Renal cortical epithelial cell (primary cell): ENCODE results near the gene OR2T3. TPM values are rescaled to one million over a fixed set of nuclear protein-coding genes. Genes with fewer than 3 reads are reported as not detected.
"Not testable (repeated sequence)": the region's sequence is repeated elsewhere in the genome, so short reads cannot be mapped to it uniquely, and the experiment has no call there.

Experiments used
- DNase-seq: peaks from one replicate; pipeline ENCODE4 v3.0.0-alpha.2; 2011; ENCODE audit warnings: low read depth
- total RNA-seq: library from RNA; depleted of rRNA; stranded (reverse); fragments of >200 nt; gene quantifications from 2 replicates; pipeline ENCODE4 v1.2.3, GENCODE V29; 2014

Gene OR2T3
- total RNA-seq, 1 donor from 2014 or later = not detected

DNA sequence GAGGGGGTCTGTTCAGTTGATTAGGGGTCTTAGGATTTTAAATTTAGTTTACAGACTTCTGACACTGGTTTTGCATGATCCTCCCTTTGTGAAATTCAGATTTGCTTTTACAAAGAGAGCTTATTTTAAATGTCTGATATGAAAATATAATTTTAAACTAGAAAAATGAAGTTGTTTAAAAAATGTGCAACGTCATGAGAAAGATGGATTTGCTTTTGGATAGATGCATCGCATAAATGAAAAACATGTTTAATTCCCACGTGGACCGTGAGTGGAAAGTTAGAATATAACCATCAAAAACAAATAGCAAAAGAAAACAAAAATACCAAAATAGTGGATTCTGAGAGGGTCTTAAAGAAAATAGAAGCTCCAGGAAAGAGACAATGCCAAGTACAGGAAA is 2.0 kb upstream of the OR2T3 start:
- DNase-seq = no peak

DNA sequence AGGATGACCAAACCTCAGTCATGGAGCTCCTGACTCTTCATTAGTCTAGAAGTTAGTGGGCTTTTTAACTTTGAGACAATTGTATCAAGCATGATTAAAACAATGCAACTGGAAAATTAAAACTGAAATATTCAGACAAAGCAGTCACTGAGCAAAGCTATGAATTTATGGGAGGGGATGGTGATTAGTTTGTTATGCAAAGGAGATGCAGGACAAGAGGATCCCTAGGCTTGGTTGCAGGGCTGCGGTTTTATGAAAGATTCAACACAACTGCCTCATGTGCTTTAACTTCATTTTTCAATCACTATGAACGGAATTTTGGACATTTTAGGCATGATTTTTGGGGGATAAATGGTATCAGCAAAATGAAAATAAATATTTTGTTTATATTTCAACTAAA is 1.0 kb upstream of the OR2T3 start:
- not testable (repeated sequence) for DNase-seq

DNA sequence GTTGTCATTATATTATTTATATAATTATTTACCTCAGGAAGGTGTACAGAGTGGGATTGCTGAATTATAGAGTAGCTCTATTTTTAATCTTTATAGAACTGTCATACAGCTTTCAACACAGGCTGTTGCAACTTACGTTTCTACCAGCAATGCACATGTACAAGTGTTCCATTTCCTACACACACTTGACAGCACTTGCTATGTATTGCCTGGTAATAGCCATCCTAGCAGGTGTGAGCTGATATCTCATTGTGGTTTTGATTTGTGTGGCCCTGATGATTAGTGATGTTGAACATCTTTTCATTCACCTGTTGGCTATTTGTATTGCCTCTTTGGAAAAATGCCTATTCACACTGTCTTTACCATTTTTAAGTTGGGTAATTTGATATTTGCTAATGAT is 2.5 kb downstream of the OR2T3 start:
- DNase-seq = not testable (repeated sequence)

DNA sequence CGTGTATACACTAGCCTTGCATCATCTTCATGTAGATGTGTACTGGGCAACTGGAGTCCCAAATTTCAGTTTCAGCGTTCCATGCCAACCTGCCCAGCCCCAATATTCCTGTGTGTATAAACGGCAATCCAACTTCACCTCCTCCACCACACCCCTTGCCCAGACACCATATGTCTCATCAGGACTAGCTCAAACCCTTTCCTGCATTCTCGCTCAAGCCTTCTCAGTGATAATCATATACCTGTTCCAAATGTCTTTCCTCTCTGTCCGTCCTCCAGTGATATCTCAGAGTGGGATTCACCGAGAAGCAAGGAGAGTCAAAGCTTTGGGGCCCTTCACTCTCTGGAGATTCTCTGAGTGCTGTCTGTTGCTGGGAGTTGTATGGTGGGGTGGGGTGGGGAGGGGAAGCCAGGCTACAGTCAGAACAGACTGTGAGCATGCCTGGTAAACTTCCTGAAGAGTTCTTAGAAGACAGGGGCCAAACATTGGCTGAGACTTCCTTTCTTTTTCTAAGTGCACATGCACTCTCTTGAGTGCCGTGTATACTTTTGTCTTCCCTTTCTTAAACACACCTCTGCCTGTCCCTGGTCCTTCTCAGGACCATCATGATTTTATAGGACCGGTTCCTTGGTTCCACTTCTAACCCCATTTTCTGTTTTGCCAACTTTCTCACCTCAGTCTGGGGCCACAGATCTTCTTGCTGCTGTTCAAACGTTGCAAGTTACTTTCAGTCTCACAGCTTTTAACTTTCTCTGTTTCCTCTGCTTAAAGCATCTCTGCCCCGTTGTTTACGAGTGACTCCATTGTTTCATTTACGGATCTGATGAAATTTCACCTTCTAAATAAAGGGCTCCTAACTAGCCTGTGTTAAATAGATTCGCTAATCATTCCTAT is 8.8 kb downstream of the OR2T3 start:
- not testable (repeated sequence) for DNase-seq

DNA sequence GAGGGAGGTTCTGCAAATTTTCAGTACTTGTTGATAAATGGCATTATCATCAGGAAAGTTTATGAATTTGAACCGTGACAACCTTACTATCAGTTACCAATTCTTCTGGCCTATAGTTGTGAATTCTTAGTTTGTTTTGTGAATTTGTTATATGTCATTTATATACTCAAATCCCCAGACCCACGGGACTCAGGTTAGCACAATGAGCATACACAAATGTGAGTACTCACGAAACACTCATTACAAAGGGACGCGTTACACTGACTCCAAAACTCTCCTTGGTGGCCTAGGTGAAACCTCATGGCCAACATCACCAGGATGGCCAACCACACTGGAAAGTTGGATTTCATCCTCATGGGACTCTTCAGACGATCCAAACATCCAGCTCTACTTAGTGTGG is 15.1 kb downstream of the OR2T3 start, which contains the start of gene OR2T5:
TSS of gene OR2T5 (plus strand) at position 301 of the 400 bp plus-strand sequence. CDS start at position 301, 0 bp downstream.
- DNase-seq = not testable (repeated sequence)

DNA sequence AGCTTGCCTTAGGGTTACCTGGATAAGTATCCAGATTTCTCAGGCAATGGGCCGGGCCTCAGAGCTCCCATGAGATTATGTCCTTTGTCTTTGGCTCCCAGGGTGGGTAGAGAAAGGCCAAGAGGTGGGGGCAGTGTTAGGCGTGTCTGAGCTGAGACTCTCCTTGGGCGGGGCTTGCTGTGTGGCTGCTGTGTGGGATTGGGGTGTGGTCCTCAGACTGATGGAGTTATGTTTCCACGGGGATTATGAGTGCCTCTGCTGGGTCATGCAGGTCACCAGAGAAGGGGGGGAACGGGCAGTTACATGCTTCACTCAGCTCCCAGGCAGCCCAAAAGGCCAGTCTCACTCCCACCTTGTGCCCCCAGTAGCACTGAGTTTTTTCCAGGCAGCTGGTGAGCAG is 23.5 kb downstream of the OR2T3 start:
- DNase-seq = not testable (repeated sequence)

DNA sequence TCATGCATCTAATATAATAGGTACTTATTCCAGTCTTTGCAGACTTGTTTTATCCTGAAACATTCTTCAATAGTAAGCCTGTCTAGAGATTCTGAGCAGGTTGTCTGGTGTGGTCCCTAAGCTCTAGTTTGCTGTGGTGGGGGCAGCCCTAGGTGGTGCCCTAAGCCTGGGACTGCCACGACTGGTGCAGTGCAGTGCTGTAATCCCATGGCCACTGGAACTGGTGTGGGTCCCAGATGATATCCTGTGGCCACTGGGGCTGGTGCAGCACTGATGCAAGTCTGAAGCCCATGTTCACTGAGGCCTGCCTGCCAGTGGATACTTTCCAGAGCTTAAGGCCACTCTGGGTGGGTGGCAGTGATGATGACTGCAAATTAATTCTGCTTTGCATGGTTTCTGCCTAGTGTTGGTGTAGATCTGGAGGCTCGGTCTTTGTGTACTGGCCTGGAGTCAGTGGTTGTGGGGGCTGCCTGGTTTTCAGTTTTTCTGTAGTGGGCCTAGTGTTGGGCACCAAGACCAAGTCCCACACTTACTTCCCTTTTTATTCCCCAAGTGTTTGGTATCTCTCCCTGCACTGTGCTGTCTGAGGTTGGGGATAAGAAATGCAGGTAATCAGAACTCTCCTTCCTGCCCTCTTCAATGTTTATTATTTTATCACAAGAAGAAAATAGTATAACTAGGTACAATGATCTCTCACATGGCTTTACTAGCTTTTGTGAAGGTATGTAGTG is 27.3 kb downstream of the OR2T3 start:
- DNase-seq = not testable (repeated sequence)

DNA sequence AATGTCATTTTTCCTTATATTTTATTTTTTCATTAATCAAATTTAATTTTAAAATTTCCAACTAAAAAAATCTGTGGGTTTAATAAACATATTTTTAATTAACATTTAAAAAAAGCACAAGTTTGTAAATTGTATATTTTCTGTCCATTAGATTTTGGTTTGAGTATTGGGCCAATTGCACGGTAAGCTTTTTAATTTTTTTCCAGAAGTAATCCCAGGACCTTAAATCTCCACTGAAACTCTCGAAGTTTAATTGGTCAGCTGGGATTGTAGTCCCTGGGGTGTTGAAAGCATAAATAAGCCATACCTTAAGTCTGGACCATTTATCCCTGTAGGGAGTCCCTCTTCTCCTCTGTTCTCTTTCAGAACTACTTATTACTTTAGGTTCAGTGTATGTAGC is 34.6 kb downstream of the OR2T3 start, which contains the start of gene OR2G6:
TSS of gene OR2G6 (plus strand) at position 301 of the 400 bp plus-strand sequence. CDS start 13,574 bp downstream, outside the sequence.
- DNase-seq = not testable (repeated sequence)

DNA sequence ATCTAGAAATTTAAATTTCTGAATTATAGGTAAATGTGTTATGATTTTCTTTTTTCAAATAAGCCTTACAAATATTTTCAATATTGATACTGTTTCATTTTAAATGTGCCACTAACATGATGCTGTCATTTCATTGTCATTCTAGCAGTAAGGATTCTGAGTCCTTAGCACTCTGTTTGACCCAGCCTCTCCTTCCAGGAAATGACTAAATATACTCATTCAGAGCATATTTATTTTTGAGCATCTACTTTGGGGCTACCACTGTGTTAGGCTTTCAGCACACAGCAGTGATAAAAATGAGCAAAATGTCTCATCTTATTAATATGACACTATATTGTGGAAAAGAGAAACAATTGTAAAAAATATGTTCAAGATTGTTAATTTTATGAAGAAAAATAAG is 37.1 kb downstream of the OR2T3 start:
- DNase-seq = not testable (repeated sequence)

DNA sequence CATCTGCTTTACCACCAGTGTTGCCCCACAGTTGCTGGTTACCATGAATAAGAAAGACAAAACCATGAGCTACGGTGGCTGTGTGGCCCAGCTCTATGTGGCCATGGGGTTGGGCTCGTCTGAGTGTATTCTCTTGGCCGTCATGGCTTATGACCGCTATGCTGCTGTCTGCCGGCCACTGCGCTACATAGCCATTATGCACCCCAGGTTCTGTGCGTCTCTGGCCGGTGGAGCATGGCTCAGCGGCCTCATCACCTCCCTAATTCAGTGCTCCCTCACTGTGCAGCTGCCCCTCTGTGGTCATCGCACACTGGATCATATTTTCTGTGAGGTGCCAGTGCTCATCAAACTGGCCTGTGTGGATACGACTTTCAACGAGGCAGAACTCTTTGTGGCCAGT is 48.7 kb downstream of the OR2T3 start:
- DNase-seq = no peak

Other genes with a start within 250 kb of the OR2T3 start
- not detected in 2 replicates for gene OR2M4, start 241.9 kb upstream of the OR2T3 start, total RNA-seq
- gene OR2T33, start 195.4 kb upstream of the OR2T3 start, total RNA-seq = not detected in 2 replicates
- not detected in 2 replicates for gene OR2T12, start 169.9 kb upstream of the OR2T3 start, total RNA-seq
- gene OR2M7, start 148.8 kb upstream of the OR2T3 start, total RNA-seq = not detected in 2 replicates
- gene OR14C36, start 124.6 kb upstream of the OR2T3 start, total RNA-seq = not detected in 2 replicates
- not detected in 2 replicates for gene OR2T4, start 111.7 kb upstream of the OR2T3 start, total RNA-seq
- gene OR2T6, start 97.6 kb upstream of the OR2T3 start, total RNA-seq = not detected in 2 replicates
- not detected in 2 replicates for gene OR2T1, start 70.3 kb upstream of the OR2T3 start, total RNA-seq
- gene OR2T2, start 27.7 kb upstream of the OR2T3 start, total RNA-seq = not detected in 2 replicates
- gene OR2T5, start 15.2 kb downstream of the OR2T3 start, total RNA-seq = not detected in 2 replicates
- 0.05 TPM in 1 of 2 replicates, not detected in the other for gene OR2G6, start 34.7 kb downstream of the OR2T3 start, total RNA-seq
- gene OR2T29, start 89.4 kb downstream of the OR2T3 start, total RNA-seq = 0.10 TPM in 1 of 2 replicates, not detected in the other
- not detected in 2 replicates for gene OR2T34, start 101.4 kb downstream of the OR2T3 start, total RNA-seq
- 0.20 TPM in 1 of 2 replicates, not detected in the other for gene OR2T10, start 124.3 kb downstream of the OR2T3 start, total RNA-seq
- gene OR2T11, start 161.7 kb downstream of the OR2T3 start, total RNA-seq = 0.10 TPM in 1 of 2 replicates, not detected in the other
- gene OR2T35, start 171.9 kb downstream of the OR2T3 start, total RNA-seq = under 0.01 TPM in 1 of 2 replicates, not detected in the other
- not detected in 2 replicates for gene OR2T27, start 182.2 kb downstream of the OR2T3 start, total RNA-seq
- gene OR14I1, start 229.4 kb downstream of the OR2T3 start, total RNA-seq = not detected in 2 replicates